GM18868 (cell line): ENCODE data around the gene NNMT.

ENCODE experiments used
- ATAC-seq: cut with Tn5 transposase; IDR thresholded peaks from one replicate; pipeline ENCODE4 v1.9.1; 2021; ENCODE audit warnings: mild to moderate bottlenecking, moderate library complexity; ENCODE audit not compliant: unreplicated experiment

NNMT gene

DNA sequence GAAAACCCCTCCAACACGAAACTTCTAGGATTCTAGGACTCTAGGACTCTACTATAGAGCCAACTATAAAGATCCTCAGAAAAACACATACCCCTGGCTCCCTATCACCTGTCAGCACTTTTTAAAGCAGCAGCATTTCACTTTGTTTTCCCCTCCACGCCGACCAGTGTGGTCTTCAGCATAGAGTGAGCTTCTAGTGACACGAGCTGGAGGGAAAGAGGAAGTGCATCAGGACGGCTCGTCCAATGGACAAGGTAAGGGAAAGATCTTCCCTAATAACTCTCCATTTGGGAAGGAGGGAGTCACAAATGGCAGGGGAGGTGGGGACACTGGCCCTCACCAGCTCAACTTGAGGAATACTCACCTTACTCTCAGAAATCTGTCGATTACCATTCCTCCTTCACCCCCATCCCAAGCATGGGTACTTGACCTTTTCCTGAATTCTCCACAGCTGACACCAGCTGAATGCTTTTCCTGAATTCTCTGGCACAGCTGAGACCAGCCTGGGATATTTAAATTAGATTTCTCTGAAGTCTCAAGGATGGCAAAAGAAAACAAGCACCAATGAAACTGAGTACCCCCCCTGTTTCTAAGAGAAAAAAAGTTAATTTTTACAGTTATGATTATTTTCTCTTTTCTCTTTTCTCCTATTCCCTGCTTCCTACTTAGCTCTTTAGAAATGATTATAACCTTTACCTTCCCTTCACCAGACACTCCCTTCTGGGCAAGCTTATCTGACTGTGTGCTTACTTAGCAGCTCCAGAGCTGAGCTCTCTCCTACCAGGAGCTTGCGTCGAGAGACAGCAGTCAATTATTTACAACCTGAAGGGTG, 33.3 kb upstream of the NNMT start:
- no peak for ATAC-seq

DNA sequence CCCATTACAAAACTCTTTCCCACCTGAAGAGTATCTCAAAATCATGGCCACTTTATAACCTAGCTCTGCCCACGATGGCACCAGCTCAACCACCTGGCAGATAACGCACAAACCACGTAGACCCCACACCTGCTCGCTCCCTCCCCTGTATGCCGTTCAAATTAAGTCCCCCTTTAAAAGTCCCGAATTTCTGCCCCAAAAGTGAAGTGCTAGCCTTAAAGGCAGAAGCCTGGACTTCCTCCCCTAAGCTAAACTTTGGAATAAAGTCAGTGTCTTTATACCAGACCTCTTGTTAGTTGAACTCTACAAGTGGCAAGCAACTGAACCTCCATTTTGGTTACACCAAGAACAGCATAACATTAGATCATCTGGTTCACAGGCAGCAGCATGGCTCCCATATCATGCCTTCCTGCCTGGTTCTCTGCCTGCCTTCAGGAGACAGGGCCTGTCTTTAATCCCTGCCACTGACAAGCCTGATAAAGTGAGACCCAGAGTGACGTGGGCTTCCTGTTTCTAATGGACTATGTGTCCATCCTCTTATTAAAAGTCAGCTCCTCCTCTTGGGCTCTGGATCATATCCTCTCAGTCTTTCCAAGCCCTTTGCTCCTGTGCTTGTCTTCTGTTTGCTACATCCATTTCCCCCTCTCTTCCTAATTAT, 32.6 kb upstream of the NNMT start:
- no peak for ATAC-seq

GRCh38 chr11:114264381-114264780, 31.8 kb upstream of the NNMT start:
- no peak for ATAC-seq

DNA sequence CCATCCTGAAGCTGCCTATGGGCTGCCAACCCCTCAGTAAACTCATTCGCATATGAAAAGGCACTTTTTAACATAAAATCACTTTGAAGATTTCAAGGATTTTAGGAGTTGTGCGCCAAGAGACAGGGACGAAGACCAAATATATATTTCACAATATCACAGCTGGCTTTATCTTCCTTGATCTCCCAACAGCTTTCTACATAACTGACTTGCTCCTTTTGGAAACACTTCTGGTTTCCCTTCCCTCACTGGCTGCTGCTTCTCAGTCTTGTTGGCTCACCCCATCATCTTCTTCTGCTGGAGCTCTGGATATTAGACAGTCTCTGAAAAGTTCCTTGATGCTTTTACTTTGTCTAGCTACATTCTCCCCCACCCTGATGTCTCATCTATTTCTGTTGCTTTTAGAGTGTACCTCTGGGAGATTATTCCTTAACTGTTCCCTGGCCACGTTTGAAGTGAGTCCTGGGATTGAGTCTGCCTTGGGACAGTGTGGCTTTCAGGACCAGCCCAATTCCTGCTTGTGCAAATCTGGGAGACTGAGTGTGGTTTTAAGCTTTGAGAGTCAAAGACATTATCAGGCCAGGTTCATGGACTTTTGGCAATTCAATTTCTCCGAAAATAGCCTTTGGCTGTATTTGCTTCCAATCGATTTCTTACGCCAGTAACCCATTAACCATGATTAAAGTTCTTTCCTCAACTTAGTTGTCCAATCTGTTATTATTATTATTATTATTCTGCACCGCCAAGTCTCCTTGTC, 30.9 kb upstream of the NNMT start:
- no peak for ATAC-seq

- no peak for ATAC-seq
Observed at GRCh38 chr11:114269498-114269897, 26.7 kb upstream of the NNMT start.

DNA sequence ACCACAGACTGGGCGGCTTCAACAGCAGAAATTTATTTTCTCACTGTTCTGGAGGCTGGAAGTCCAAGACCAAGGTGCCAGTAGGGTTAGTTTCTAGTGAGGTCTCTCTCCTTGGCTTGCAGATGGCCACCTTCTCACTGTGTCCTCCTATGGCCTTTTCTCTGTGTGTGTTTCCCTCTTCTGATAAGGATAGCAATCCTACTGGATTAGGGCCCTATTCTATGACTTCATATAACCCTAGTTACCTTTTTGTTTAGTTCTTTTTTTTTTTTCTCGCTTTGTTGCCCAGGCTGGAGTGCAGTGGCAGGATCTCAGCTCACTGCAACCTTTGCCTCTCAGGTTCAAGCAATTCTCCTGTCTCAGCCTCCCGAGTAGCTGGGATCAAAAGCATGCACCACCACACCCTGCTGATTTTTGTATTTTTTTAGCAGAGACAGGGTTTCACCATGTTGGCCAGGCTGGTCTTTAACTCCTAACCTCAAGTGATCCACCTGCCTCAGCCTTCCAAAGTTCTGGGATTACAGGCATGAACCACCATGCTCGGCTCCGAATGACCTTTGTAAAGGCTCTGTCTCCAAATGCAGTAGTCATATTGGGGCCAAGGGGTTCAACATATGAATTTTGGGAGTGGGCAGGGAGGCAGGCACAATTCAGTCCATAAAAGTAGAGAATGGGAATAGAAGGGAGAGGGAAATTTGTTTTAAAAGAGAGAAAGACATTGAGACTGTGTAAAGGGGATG, 25.5 kb upstream of the NNMT start:
- ATAC-seq: no peak

DNA sequence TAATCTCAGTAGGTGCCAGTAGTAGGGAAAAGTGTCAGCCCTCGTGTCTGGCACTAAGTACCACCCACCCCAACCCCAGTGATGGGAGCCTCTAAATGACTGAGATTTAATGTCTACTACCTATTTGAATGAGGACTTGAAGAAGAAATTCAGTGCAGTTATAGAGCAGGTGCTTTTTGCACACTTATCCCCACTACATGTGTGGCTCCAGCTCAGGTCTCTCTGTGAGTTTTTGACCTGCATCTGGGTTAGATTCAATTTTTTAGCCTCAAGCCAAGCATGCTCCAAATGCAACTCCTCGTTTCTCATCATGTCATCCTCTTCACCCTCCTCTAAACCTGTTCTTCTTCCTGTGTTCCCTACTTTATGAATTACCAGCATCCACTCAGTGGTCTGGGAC, 24.9 kb upstream of the NNMT start:
- ATAC-seq: no peak

GRCh38 chr11:114272311-114272710, 23.9 kb upstream of the NNMT start:
- no peak for ATAC-seq

DNA sequence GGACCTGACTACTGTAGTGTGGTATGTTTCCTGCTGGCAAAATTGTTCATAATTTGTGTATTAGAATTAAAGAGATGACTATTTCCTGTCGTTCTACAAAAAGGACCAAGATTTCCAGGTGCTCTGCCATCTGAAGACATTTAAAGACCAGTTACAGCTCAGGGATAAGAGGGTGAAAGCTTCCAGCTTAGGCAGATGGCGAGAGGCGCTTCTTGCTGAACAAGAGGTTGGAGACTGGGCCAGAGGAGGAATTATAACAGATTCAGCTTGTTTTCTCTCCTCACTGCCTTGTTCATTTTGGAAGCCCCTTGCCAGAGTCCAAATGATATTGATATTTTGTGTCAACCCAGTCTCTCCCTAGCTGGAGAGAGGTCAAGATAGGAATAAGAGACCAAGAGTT, 23.1 kb upstream of the NNMT start:
- ATAC-seq: no peak

DNA sequence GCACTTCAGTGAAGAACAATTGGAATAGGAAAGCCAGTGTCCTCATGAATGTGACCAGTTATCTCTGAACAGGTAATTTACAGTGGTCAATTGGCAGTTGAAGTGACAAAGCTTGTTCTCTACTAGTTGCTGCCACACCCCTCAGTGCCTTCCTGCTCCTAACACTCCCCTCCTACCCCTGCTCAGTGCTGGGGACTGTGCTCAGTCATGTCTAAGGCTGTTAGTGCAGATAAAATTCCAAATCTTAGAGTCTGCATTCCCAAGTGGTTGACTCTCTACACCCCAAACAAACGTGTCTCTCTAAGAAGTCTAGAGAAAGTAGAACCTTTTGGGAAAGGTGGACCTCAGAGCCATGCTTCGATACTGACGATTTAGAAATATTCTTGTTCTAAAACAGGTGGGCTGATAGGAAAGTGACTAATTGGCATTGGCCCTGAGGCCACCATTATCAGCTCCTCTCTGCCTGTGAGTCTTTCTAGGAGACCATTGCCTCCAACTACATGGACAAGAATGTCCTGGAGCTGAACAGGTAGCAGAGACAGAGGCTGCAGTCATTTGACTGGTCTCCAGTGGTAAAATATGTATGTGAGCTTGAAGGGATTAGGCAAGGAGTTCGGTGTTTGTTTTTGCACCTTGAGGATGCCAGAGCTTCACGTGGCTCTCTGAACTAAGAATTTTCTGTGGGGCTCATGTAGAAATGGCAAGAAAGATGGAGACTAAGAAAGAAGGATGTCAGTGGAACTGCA, 22.1 kb upstream of the NNMT start:
- ATAC-seq: no peak

GRCh38 chr11:114274637-114275036, 21.6 kb upstream of the NNMT start:
- ATAC-seq: no peak

DNA sequence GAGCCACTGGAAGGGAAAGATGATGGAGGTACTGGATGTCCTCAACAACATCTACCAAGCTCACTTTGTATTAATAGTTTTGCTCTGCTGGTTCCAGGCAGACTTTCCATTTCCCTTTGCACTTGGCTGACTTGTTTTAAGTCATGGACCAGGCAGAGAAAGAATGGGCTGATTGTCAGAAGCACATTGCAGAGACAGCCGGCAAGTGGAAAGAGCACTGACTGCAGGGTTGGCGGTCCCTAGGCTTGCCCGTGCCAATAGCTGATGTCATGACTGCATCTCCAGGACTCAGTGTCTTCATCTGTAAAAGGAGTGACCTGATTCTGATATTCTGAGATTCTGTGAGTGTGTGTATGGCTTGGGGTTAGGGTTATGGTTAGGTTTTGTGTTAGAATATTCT, 20.9 kb upstream of the NNMT start:
- no peak for ATAC-seq

- no peak for ATAC-seq
Observed at GRCh38 chr11:114276077-114276476, 20.1 kb upstream of the NNMT start.

DNA sequence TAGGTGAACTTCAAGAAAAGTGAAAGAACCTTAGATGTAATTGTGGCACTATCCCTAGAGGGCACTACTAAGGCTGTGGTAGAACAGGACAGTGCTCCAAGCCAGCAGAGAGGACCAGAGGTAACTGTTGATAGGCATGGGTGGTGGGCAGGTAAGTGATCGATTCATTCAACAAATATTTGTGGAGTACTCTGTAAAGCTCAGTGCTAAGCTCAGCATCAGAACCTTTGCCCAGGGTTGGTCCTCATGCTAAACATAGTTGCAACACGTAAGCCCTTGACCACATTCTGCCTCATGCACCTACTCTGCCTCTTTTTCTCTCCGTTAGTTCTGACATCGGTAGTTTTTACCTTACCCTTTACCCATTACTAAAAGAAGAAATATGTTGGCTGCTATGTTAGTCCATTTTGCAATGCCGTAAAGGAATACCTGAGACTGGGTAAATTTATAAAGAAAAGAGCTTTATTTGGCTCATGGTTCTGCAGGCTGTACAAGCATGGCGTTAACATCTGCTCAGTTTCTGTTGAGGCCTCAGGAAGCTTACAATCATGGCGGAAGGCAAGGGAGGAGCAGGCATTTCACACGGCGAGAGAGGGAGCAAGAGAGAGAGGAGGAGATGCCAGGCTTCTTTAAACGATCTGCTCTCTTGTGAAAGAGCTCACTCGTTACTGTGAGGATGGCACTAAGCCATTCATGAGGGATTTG, 18.4 kb upstream of the NNMT start:
- no peak for ATAC-seq

DNA sequence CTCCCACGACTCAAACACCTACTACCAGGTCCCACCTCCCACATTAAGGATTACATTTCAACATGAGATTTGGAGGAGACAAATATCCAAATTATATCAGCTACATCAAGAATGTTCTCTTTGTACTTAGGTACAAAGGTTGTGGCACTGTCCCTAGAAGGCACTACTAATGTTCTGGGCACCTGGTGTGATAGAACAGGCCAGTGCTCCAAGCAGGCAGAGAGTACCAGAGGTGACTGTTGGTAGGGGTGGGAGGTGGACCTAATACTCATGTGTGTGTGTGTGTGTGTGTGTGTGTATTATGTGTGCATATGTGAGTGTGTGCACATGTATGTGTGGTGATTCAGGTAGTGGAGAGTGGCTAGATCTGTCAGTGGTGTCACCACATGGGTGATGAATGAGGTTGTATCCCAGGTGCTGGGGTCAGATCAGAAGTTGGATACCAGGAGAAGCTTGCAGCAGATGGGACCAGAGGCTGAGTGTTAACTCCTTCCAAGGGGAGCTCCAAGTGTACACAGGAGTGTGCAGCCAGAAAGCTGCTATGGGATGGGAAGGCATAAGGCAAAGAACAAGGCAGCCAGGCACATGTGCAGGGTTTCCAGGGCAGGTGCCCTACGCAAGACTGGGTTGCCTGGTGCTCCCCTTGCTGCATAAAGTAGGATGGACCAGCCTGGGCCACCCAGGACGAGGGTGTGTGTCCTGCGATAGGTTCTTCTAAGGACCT, 17.7 kb upstream of the NNMT start:
- no peak for ATAC-seq

DNA sequence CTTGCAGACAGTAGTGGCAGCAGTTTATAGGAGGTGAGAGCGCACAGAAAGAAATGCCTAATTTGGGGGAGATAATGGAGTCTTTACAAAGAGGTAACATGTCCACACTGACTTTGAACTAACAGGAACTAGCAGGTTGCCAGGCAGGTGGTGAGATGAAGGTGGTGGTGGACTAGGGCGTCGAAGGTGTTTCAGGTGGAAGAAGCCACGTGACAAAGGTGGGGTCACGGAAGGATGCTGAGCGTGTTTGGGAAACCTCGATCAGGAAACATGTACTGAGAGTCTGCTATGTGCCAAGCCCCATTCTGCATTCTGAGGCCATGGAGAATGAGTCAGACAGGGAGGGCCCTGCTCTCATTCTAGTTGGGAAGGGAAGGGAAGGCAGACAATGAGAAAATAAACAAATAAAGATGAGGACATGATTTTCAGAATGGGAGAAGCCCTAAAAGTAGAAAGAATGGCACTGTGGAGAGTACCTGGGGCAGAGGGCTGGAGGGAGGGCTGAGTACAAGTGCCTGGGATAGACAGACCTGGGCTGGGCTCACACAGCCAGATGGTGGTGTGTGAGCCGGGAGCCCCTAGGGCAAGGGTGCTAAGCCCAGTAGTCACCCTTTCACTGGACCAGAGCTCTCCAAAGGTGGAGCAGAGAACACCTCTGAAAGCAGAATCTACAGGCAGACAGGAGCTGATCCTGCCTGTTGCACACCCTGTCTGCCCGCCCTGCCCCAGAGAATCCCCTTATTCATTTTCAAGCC, 16.2 kb upstream of the NNMT start:
- ATAC-seq: no peak

DNA sequence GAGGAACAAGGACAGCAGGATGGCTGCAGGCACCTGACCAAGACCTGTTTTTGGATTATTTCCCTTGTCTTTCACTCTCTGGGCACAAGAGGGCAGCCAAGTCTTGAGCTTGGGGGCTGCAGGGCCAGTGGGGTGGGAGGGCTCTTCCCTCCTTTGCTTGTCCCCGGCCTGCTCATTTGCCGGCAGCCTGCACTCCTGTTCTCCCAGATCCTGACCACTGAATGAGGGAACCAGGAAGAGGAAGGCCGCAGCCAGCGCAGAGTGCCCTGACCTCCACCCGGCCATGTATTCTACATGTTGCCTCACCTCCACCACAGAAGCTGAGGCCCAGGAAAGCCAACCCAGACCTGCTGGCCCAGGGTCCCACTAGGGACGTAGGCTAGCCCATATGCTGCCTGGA, 15.5 kb upstream of the NNMT start:
- ATAC-seq: no peak

- no peak for ATAC-seq
Observed at GRCh38 chr11:114281388-114281956, 14.7 kb upstream of the NNMT start.
